ENCODE data around the gene PPP1R15B.

- TF ChIP-seq, protein P1, sequence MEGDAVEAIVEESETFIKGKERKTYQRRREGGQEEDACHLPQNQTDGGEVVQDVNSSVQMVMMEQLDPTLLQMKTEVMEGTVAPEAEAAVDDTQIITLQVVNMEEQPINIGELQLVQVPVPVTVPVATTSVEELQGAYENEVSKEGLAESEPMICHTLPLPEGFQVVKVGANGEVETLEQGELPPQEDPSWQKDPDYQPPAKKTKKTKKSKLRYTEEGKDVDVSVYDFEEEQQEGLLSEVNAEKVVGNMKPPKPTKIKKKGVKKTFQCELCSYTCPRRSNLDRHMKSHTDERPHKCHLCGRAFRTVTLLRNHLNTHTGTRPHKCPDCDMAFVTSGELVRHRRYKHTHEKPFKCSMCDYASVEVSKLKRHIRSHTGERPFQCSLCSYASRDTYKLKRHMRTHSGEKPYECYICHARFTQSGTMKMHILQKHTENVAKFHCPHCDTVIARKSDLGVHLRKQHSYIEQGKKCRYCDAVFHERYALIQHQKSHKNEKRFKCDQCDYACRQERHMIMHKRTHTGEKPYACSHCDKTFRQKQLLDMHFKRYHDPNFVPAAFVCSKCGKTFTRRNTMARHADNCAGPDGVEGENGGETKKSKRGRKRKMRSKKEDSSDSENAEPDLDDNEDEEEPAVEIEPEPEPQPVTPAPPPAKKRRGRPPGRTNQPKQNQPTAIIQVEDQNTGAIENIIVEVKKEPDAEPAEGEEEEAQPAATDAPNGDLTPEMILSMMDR (IDR thresholded peaks at IDR 0.05) = no peak
- no peak for TF ChIP-seq POLR2A (IDR thresholded peaks at IDR 0.05)
Observed at GRCh38 chr1:204391629-204392028, 20.0 kb downstream of the PPP1R15B start.

All from heart left ventricle (tissue), 13 donors.